GM21423 (cell line): ENCODE measurements around the gene DGCR6L.
"Not testable (repeated sequence)": the region's sequence is repeated elsewhere in the genome, so short reads cannot be mapped to it uniquely, and the experiment has no call there.

Experiments
- ATAC-seq: cut with Tn5 transposase; IDR thresholded peaks from one replicate; pipeline ENCODE4 v1.9.1; 2021; ENCODE audit warnings: mild to moderate bottlenecking, moderate library complexity; ENCODE audit not compliant: unreplicated experiment

The DGCR6L gene

DNA sequence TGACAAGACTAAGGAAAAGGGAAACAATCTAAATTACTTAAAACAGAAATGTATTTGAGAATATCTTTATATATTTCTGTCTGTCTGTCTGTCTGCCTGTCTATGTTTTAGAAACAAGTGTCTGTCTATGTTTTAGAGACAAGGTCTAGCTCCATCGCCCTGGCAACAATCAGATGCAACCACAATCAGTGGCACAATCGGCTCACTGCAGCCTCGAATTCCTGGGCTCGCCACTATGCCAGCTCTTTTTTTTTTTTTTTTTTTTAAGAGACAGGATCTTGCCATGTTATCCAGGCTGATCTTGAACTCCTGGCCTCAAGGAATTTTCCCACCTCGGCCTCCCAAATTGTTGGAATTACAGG is 8.7 kb upstream of the DGCR6L start:
- not testable (repeated sequence) for ATAC-seq

DNA sequence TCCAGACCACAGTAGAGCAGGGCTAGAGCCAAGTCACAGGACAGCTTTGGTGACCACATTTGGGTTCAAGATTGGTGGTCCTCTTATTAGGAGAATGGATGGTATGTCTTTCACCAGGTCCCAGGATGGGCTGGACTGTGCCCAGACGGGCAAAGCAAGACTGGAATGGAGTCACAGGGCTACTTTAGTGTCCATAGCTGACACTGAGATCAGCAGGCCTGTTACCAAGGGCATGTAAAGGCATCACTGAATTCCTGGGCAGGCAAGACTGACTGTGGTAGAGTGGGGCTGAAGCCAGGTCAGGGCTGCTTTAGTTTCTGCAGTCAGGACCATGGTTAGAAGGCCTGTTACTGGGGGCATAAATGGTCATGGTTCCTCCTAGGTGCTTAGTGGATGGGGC is 6.1 kb upstream of the DGCR6L start:
- ATAC-seq, result not testable (repeated sequence)

DNA sequence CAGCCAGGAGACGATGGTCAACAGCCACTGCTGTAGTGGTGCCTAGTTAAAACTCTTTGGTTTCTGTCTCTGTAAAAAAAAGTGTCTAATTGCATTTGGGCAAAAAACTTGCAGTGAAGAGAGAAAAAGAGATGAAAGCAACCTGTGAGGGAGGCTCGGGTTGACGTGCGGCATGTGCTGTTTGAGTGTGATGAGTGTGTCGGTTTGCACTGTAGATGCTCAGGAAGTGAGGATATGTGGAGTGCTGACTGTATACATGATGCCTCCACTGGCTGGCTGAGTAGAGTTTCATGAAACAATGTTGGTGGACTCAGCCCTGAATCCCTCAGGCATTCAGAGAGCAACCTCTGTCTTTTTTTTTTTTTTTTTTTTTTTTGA is 4.3 kb upstream of the DGCR6L start:
- ATAC-seq, result no peak

DNA sequence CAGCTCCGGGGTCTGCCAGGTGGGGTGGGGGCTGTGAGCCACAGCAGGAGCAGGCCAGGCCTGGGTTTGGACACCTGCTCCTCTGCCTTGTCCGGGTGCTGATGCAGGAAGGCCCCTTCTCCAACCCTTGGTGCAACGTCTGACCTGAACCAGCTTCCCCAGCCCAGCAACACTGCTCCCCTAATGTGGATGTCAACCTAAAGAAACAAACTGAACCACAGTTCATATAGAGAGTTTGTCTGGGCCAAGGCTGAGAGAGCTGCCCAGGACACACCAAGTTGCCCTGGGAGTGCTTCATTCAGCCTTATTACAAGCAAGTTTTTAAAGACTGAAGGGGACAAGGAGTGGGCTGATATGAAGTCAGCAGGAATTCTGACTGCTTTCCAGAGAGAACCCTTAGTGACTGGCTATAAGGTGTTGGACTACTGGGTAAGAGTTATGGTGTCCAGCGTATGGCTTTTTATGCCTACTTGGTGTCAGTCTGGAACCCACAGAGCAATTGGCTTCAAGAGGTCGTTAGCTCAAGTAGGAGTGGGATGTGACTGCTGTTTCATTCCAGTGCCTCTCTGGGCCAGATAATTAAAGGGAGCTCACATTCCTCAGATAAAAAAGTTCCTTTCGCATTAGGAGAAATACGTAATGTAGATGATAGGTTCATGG is 1.8 kb upstream of the DGCR6L start:
- ATAC-seq, result not testable (repeated sequence)

DNA sequence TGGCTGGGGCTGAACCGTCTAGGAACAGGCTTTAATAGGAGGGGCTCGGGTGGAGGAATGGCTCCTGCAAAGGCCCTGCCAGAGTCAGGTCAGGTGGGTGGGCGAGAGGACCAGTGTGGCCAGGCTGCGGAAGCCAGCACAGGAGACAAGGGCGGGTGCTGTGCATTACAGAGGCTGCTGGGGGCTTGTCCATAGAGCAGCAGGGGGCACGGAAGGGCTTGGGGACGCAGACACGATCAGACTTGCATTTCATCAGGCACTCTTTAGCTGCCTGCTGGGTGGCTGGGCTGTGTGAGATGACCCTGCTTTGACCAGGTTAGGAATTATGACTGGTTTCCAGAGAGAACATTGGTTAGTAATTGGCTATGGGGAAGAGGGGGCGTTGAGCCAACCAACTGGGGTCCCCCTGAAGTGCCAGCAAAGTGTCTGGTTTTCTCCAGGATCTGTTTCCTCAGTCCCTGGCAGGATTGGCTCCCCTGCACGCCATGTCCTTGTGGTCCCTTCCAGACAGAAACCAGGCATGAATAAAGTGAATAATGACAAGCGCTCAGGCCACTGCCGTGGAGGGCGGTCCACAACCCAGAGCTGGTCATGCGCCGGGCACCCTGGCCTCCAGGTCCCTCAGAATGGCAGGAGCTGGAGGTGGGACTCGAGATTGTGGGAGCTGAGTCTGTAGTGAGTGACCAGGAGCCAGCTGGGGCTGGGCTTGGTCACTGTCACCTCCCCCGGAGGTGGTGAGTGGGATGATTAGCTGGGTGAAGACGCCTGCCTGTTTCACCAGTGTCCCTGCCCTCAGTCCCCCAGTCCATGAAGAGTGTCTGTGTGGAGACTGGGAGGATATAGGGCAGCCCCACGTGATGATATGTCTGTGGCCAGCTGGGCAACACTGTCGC is 1.0 kb upstream of the DGCR6L start:
- ATAC-seq, result not testable (repeated sequence)

DNA sequence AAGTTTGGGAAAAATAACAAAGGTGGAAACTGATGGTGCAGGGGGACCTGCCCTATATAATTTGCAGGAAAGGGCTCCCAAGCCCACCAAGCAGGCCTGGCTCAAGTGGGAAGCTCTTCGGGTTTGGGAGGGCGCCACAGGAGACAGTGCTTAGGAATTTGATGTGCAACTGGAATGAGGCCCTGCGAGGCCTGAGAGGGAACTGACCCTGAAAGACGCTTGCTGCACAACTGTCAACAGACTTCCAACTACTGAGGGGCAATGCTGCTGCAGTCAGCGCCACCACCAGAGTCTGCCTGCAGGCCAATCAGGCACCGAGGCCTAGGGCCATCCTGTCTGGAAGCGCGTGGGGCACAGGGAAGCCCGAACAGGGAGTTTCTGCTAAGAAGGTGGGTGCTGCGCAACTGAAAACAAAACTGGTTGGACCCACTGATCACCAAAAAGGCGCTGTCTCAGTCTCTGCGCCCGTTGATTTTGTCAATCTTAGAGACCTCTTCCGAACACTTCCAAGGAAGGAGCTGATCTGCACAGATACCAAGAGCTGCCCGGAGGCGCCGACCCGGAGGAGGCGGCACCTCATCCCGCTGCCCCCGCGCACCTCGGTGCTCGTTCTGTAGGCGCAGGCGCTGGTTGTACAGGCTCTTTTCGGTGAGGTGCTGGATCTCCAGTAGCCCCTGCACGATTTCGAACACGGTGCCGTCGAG is 667 bp downstream of the DGCR6L start:
- ATAC-seq, result no peak

DNA sequence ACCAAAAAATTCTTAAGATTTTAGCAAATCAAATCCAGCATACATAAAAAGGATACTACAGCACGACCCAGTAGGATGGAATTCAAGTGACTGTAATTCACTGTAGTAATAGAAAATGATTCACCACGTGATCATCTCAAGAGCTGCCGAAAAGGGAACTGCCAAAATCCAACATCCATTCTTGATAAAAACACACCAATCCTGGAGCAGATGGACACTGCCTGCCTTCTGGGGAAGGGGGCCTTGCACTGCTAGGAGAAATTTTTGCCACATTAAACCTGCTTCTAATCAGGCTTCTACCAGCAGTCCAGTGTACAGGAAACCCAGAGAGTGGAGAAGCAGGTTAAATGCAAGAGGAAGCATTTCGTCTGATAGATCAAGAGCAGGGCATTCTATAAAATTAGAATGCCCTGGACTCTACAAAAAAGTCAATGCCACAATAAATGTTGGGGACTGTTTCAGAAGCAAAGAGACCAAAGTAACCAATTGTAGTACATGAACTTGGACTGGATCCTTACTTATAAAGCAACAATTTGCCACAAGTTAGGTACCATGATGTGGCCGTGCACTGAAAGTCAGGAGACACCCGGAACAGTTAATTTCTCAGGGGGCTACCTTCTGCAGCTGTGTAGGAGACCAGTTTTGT is 1.7 kb downstream of the DGCR6L start:
- ATAC-seq, result not testable (repeated sequence)

DNA sequence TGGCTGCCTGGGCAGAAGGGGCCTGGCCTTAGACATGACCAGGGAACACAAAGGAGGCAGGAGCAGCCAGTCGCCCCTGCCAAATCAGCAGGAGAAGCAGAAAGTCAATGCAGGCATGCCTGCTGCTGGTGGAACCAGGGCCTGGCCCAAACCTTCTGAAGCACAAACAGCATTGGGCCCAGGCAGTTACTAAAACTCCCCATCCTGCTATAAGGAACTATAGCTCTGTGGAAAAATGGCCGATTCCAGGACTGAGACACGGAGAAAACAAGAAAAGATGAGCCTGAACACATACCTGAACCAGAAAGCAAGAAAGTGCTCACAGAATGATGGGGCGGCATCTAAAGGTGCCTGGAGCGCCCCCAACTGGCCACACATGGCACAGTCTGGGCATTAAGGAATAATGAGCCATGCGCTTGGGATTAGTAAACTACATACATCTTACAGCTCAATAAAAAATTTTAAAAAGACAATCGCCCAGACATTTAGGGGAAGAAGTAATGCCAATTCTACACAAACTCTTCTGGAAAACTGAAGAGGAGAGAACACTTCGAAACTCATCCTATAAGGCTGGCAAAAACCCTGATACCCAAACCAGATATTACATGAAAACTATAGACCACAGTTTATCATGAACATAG is 2.3 kb downstream of the DGCR6L start:
- ATAC-seq, result not testable (repeated sequence)

DNA sequence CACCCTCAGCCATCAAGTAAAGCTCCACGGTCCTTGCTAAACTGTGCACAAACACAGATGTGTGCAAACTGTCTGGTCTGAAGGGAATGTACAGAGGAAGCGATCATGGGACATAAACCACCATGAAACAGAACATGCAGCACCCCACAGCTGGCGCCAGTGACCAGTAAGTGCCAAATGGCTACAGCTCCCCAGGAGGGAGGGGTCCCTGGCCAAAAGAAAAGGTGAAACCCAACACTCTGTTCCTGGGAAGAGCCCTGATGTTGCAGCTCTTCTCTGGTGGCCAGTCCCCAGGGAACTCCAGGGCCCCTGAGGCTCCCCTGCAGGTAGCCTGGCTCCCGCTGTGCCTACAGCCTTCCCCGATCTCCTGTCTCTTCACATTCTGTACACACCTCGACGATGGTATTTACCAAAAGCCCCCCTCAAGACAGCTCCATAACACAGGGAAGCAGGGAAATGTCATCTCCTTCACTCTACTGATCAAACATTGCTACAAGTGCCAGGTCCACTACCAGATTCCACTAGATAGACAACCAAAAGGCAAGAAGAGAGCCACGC is 2.9 kb downstream of the DGCR6L start:
- ATAC-seq, result no peak

DNA sequence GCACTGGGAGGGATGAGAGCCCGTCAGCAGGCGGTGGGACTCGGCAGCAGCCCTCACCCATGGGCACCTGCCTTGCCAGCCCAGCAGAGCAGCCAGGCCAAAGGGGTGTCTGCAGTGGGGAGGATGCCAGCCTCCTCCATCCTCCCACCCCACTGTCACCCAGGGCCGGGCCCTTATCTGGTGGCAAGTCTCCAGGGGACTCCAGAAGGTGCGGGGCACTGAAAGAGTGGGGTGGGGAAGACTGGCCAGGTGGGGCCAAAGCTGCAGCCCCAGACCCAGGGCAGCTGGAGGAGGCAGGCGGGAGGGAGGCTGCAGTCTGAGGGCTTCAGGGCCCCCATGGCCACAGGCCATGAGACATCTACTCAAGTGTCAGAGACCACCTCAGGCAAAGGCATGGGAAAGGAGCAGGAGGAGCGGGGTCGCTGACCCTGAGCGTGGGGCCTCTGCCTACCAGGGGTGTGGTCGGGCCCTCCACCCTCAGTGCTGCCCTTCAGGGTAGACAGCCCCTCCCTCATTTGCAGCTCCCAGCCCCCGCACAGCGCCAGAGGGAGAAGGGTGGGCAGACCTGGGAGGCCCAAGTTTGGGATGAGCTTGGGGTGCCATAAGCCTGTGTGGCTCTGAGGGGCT is 3.5 kb downstream of the DGCR6L start:
- ATAC-seq, result no peak

DNA sequence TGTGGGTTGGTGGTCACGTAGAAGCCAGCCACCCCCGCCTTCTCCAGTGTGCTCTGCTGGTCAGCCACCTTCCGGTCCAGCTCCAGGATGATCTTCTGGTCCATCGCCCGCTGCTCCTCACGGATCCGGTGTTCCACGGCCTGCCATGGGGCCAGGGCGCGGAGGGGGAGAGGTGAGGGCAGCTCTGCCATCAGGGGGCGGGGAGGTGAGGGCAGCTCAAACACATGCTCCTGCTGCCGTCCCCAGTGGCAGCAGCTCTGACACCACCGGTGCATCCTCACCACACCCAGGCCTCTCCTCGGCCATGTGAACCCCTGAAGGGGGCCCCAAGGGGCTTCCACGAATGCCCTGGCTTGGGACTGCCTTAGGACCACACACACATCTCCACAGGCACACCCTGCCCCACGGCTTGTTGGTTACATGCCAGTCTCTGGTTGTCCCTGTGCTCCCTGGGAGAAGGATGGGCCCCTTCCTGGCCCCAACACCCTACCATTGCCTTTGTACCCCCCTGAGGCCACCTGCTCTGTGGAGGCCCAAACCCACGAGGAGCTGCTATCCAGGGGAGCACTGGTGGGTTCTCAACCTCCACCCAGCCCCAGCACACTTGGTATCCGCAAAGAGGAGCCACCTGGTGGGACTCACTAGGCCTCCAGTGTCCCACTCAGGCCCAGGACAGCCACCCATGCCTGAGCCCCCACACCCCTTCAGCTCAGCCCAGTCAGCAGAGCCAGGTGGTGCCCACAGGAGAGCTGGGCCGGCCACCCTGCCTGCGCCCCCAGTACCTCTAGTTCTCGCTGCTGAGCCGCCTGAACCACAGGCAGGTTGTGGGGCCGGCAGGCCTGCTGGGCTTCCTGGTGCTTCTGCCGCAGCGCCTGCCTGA is 4.3 kb downstream of the DGCR6L start:
- no peak for ATAC-seq

DNA sequence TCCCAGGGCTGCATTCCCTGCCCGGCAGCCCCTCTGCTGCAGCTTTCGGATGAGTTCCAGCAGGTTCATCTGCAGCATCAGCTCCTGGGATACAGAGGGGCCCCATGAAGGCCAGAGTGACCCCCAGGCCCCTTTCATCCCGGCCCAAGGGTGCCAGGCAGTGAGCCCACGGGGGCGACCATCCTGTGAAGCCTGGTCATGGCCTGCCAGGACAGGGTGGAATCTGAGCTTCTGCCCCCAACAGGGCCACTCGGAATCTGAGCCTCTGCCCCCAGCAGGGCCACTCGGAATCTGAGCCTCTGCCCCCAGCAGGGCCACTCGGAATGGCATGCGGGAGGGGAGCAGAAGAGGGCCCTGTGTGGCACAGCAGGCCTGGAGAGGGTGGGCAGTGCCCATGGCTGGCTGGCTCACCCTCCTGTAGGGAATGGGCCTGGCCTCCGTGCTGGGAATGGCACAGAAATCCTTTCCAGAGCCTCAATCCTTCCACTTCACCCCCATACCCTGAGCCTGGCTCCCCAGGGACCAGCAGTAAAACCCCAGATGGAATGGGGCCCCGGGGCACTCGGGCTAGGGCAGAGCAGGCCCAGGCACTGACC is 5.0 kb downstream of the DGCR6L start:
- ATAC-seq, result not testable (repeated sequence)

DNA sequence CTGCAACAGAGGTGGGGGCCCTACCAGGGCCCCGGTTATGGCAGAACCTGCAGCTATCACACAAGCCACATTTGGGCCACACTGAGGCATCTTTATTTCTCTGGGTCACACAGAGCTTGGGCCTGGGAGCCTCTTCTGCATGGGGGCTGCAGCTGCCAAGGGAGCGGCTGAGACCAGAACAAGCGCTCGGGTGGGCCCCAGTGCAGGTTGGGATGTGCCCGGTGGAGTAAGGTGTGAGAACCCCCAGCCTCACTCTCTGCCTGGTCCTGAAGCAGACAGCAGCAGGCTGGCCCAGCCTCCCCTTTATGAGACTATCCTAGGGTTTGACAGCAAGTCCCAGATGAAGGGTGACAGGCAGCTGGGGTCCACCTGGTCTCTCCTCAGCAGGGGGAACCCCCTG is 5.7 kb downstream of the DGCR6L start:
- ATAC-seq, result not testable (repeated sequence)

DNA sequence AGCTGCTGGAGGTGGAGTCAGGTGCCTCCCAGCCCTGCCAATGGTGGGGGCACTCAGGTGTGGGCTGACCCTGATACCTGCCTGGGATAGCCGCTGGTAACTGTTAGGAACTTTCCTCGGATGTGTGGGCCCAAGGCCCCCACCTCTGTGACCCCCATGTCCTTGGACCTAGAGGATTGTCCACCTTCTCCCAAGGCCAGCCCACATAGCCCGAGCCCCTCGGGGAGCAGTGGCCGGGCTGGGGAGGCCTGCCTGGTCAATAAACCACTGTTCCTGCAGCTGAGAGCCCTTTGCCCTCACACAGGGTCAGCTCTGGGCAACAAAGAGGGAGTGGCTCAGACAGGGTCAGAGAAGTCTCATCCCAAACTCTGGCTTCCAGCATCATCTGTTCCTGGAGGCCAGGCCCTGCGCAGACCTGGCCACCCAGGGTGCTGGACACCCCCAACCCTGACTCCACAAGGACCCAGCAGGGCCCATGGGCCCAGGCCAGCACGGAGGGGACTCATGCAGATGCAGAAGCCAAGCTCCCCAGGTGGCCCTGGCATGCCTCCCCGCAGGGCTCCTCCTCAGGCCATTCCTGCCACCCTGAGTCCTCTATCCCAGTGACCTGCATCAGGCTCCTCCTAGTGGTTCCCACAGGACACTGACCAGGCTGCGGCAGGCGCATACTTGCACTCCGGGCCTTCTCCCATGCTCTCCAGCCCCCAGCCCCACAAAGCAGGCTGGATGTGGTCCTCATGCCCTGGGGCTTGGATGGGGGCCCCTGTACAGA is 6.4 kb downstream of the DGCR6L start:
- ATAC-seq, result not testable (repeated sequence)

DNA sequence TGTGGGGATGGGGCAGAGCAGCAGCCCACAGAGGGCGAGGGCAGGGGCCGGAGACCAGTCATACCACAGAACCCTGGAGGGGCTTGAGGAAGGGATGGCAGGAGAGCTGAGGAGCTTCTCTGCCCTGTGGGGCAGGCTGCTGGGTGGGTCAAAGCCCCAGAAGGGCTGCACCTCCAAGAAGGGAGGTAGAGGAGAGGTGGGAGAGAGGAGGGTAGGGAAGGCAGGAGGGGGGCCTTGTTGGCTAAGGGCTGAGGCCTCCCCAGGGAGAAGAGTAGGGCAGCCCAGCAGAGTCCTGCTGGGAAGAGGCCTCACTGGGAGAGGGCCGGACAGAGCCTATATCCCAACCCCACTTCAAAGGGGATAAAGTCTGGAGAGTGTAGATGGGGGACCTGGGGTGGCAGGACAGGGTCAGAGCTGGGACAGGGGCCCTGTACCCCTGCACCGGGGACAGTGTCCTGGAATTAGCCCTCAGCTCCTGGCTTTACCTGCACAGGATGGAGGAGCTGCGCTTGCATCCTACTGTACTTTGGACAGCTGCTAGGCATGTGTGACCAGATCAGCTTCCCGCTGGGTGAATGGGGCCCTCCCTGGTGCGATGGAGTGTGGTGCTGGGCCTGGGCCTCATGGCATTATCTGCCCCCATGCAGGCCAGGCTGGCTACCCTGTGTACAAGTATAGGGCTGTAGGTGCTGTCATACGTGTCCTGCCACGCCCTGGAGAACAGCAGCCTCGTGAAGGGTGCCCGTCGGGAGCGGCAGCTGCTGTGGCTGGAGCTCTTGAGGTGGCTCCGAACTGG is 7.3 kb downstream of the DGCR6L start:
- no peak for ATAC-seq

DNA sequence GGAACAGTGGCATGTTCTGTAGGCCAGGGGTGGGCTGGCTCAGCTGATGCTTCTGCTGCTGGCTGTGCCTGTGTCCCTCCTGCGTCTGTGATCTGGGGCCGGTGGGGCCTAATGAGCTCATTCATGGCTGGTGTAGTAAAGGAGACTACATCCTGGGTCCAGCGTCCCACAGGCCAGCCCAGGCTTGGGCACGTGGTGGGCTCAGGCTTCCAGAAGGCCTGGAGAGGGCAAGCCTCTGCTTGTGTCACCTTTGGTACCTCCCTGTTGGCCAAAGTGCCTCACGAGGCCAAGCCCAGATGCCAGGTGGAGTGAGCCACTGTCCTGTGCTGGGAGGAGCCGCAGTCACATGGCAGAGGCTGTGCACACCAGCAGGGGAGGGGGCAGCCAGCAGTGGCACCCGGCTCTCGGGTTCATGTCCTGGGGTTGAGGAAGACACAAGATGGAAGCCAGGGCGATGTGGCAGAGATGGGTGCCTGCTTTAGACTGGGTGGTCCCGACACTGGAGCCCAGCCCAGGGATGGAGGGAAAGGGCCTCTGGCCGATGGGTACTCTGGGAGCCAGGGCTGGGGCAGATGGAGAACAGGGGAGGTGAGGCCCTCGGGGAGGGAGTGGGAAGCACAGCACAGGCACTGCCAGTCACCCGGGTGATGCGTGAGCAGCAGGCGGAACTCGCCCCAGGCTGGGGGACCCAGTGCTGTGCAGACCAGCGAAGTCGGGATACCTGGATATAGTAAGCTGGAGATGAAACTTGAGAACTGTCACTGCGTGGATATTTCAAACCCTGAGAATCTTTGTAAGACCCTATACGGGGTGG is 8.4 kb downstream of the DGCR6L start:
- ATAC-seq, result not testable (repeated sequence)
